Measurements from ENCODE around the gene CUX1.
"Not testable (repeated sequence)": the region's sequence is repeated elsewhere in the genome, so short reads cannot be mapped to it uniquely, and the experiment has no call there.

GRCh38 chr7:101867681-101868080 is 50.3 kb downstream of the CUX1 start:
- not testable (repeated sequence) for TF ChIP-seq EZH2 (IDR thresholded peaks at IDR 0.05; ENCODE audit: borderline replicate concordance, insufficient read depth, low read depth, low read length, poor library complexity, severe bottlenecking); CTCF (IDR thresholded peaks at IDR 0.05)
